GM12865 (cell line): ENCODE data around the gene C1orf21.

ENCODE experiments used
- DNase-seq: peaks from one replicate; pipeline ENCODE4 v3.0.0; 2010; ENCODE audit warnings: low read depth
- H3K4me3 ChIP-seq: 2 replicates; pipeline ENCODE4 v1.5.1; 2011; ENCODE audit warnings: mild to moderate bottlenecking, low read depth, low read length, control low read depth
- TF ChIP-seq, protein P1 (sequence below): IDR thresholded peaks from 2 replicates; pipeline ENCODE4 v1.5.1; 2011; ENCODE audit warnings: low read length, control low read depth, low read depth, inconsistent platforms; ENCODE audit not compliant: insufficient read depth; ENCODE audit errors: missing control alignments

C1orf21 gene

DNA sequence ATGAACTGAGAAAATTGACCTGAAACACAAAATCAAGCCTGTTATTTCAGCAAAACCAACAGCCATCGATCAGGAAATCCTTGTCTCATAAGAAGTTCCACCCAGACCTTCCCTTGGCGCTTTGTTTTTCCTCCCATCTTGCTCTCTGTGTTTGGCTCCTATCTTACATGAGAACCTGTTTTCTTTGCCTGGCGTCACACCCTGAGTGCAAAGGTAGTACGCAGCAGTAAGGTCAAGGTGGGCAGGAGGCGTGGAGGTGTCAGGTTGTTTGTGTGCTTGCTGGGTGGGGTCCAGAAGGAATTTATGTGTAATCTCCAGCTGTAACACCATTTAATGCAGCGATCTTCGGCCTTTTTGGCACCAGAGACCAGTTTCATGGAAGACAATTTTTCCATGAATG lies 50.5 kb downstream of the C1orf21 start:
- TF ChIP-seq, protein P1, sequence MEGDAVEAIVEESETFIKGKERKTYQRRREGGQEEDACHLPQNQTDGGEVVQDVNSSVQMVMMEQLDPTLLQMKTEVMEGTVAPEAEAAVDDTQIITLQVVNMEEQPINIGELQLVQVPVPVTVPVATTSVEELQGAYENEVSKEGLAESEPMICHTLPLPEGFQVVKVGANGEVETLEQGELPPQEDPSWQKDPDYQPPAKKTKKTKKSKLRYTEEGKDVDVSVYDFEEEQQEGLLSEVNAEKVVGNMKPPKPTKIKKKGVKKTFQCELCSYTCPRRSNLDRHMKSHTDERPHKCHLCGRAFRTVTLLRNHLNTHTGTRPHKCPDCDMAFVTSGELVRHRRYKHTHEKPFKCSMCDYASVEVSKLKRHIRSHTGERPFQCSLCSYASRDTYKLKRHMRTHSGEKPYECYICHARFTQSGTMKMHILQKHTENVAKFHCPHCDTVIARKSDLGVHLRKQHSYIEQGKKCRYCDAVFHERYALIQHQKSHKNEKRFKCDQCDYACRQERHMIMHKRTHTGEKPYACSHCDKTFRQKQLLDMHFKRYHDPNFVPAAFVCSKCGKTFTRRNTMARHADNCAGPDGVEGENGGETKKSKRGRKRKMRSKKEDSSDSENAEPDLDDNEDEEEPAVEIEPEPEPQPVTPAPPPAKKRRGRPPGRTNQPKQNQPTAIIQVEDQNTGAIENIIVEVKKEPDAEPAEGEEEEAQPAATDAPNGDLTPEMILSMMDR: no peak
- no peak for DNase-seq
- H3K4me3 ChIP-seq: no peak overlapping the region

DNA sequence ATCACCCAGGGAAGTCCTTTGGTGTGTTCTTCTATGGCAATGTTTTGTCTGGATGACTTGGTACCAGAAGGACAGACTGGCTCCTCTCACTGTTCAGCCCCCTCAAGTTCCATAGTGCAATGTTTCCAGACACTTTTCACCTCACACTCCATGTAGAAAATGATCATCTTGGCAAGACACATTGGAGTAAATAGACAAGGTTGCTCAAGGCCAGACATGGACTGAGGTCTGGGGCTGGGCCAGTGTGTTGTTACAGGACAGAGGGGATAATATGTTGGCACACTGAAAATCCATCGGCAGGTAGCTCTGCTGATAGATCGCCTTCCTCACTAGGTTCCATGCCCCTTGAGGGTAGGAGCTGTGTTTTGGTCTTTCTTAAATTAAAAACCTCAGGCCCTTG lies 51.5 kb downstream of the C1orf21 start:
- no peak for DNase-seq
- no peak overlapping the region for H3K4me3 ChIP-seq
- TF ChIP-seq, protein P1: no peak

DNA sequence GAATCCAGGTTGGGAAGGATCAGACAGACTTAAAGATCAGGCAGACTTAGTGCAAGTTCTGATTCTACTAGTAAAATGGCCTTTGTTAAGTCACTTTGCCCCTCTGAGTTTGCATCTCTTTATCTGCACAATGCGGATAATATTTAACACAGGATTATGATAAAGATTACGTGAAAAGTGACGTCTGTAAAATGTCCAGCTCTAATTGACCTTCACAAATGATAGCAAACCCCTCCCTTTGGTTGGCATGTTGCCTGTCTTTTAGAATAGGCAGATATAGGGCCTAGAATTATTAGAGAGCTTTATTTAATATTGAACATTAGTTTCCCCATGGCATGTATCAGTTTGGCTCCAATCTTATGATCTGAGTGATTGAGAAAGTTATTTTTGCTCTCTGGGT lies 55.4 kb downstream of the C1orf21 start:
- no peak overlapping the region for H3K4me3 ChIP-seq
- TF ChIP-seq, protein P1: no peak
- DNase-seq: no peak

DNA sequence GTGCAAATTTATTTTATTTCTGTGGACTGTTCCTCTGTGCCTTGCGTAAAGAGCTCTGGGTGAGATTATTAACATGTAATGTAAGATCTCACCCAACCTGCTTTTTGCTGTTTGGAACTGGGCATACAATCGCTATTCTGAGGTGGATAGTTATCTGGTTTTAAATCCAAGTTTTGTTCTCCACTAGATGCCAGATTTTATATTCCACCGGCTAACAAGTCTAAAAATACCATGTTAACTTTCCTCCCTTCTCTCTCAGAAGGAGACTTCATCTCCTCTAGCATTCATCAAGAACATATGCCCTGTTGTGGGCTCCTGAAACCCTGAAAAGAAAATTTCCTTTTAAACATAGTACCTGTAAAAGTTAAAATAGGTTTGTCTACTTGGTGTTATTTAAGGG lies 56.4 kb downstream of the C1orf21 start:
- DNase-seq: no peak
- no peak overlapping the region for H3K4me3 ChIP-seq
- TF ChIP-seq, protein P1: no peak

DNA sequence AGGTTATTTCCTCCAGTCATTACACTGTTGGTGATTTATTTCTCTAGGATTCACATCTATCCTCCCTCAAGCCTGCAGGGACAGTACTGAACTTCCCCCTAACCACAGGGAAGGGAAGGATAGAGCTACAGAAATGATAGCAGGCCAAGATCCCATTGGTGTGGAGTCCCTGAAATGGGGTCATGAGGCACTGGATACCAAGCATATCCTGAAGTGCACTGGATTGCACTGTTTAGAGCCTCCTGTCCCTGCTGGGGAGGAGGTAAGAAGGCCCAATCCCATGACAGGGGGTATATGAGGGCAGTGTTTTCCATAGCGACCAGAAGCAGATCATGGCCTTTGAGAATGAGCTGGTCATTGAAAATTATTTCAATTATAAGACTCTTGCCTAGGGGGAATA lies 56.8 kb downstream of the C1orf21 start:
- H3K4me3 ChIP-seq: no peak overlapping the region
- TF ChIP-seq, protein P1: no peak
- DNase-seq: no peak

DNA sequence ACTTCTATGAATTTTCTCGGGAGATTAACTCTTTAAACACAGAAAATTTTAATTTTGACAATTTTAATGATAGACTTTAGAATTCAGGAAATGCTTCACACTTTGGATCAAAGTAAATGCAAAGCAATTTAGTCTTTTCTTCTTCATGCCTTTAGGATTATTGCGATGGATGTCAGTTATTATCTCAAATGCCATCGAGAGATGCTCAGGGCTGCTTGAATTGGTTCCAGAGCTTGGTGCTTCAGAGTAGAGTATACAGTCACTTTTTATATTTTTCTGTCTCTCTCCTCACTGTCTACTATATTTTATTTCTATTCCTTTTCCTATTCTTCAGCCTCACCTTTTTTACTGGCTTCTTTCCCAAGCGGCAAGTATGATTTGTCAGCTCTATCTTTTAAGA lies 59.2 kb downstream of the C1orf21 start:
- H3K4me3 ChIP-seq: no peak overlapping the region
- TF ChIP-seq, protein P1: no peak
- DNase-seq: no peak

DNA sequence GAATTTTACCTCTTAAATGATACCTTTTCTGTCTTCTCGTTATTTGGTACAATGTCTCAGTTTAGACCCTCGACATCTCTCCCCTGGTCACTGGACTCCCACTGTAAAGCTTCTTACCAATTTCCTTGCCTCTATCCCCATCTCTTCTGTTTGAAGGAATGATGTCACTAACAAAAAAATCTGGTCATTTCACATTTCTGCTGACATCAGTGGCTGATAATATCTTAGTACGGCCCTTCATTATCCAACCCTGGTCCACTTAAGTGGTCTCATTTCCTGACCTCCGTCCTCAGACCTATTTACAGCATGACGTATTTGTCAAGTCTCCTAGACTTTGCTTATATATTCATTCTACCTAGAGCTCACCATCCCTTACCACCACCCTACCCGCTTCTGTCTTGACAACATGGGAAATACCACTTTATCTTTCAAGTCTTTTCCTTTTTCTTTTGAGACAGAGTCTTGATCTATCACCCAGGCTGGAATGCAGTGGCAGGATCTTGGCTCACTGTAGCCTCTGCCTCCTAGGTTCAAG lies 60.9 kb downstream of the C1orf21 start:
- H3K4me3 ChIP-seq: no peak overlapping the region
- TF ChIP-seq, protein P1: no peak
- no peak for DNase-seq
